A673 (cell line): ENCODE data around the gene FGFR3.

Source experiments
- EZH2 ChIP-seq: fragments of 200-600 bp; sonication (generic); IDR thresholded peaks from 2 replicates; pipeline ENCODE4 v1.6.1; 2017; ENCODE audit warnings: borderline replicate concordance, low read depth, mild to moderate bottlenecking, mixed read lengths, antibody characterized with exemption, low read length; ENCODE audit not compliant: poor library complexity, severe bottlenecking
- TF ChIP-seq, protein P1 (sequence below): fragments of 300-800, 200-600 bp; sonication (generic); conservative IDR thresholded peaks from 2 replicates; pipeline ENCODE4 v1.5.1; 2017; ENCODE audit warnings: low read depth, mild to moderate bottlenecking, antibody characterized with exemption, low read length, moderate library complexity, mixed read lengths

DNA sequence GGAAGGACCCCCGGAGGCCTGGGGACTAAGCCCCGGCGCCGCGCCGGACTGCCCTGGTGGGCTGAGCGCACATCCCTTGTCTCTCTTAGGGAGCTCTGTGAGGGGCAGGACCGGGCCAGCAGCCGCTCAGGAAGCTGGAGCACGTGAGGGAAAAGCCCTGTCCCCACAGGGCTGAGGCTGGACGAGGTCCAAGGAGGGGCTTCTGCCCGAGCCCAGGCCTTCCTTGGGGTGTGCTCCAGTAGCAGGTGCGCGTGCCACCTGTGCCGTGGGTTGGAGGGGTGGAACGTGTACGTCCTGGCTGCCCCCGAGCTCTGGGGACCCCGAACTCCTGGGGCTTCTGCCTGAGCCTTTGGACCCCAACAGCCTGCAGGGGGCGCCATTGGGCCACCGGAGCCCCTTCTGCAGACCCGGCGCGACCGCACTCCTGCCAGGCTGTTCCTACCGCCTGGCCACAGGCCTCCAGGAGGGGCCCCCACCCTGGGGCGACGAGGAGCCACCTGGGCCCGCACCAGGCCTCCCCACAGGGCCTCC is 44.6 kb upstream of the FGFR3 start:
- TF ChIP-seq, protein P1, sequence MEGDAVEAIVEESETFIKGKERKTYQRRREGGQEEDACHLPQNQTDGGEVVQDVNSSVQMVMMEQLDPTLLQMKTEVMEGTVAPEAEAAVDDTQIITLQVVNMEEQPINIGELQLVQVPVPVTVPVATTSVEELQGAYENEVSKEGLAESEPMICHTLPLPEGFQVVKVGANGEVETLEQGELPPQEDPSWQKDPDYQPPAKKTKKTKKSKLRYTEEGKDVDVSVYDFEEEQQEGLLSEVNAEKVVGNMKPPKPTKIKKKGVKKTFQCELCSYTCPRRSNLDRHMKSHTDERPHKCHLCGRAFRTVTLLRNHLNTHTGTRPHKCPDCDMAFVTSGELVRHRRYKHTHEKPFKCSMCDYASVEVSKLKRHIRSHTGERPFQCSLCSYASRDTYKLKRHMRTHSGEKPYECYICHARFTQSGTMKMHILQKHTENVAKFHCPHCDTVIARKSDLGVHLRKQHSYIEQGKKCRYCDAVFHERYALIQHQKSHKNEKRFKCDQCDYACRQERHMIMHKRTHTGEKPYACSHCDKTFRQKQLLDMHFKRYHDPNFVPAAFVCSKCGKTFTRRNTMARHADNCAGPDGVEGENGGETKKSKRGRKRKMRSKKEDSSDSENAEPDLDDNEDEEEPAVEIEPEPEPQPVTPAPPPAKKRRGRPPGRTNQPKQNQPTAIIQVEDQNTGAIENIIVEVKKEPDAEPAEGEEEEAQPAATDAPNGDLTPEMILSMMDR, result peak; percentile 94
- no peak for TF ChIP-seq EZH2
